ENCODE results near the gene TNMD.

Gene TNMD

GRCh38 chrX:100593581-100593980 lies 8.8 kb downstream of the TNMD start:
- TF ChIP-seq, protein P1, sequence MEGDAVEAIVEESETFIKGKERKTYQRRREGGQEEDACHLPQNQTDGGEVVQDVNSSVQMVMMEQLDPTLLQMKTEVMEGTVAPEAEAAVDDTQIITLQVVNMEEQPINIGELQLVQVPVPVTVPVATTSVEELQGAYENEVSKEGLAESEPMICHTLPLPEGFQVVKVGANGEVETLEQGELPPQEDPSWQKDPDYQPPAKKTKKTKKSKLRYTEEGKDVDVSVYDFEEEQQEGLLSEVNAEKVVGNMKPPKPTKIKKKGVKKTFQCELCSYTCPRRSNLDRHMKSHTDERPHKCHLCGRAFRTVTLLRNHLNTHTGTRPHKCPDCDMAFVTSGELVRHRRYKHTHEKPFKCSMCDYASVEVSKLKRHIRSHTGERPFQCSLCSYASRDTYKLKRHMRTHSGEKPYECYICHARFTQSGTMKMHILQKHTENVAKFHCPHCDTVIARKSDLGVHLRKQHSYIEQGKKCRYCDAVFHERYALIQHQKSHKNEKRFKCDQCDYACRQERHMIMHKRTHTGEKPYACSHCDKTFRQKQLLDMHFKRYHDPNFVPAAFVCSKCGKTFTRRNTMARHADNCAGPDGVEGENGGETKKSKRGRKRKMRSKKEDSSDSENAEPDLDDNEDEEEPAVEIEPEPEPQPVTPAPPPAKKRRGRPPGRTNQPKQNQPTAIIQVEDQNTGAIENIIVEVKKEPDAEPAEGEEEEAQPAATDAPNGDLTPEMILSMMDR (IDR thresholded peaks at IDR 0.05) = no peak
- H3K27me3 ChIP-seq = no peaks in the 10 kb centered on the region

DNA sequence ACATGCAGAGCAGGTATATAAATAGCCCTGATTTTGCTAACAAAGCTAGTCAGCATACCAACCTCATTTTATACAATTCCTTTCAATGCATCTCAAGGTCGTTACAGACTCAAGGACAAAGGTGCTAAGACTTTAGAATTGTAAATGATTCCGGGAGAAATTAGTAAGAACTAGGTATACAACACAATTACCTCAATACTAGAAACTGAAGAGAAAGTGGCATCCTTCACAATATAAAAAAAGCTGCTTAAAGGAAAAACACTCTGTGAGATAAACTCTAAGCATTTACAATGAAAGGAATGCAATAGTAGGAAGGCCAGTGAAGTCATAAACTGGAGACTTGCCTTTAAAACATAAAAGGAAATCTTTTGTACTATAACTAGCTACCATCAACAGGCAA lies 11.9 kb downstream of the TNMD start:
- Histone ChIP-seq H3K4me1 (ENCODE audit: control insufficient read depth in 1 of 2, insufficient read depth in 1 of 2, low read depth in 1 of 2, low read length in 1 of 2) (no peaks in the 10 kb centered on the region), H3K27me3 (no peaks in the 10 kb centered on the region), H3K36me3 (no peaks in the 10 kb centered on the region), H3K9me3 (no peaks in the 10 kb centered on the region), H3K27ac (no peak overlapping the region), H3K4me3 (ENCODE audit: low read depth in 1 of 2, low read length in 1 of 2) (no peak overlapping the region)
- TF ChIP-seq, protein P1 (IDR thresholded peaks at IDR 0.05) = no peak

More at GRCh38 chrX:100593581-100593980, 8.8 kb downstream of the TNMD start:
- H3K4me3 ChIP-seq (ENCODE audit: low read depth in 1 of 2, low read length in 1 of 2) = no peak overlapping the region
- no peaks in the 10 kb centered on the region for H3K9me3 ChIP-seq
- H3K36me3 ChIP-seq = no peaks in the 10 kb centered on the region
- no peak overlapping the region for H3K27ac ChIP-seq
- no peaks in the 10 kb centered on the region for H3K4me1 ChIP-seq (ENCODE audit: control insufficient read depth in 1 of 2, insufficient read depth in 1 of 2, low read depth in 1 of 2, low read length in 1 of 2)

GRCh38 chrX:100599456-100599855 lies 14.7 kb downstream of the TNMD start:
- Histone ChIP-seq H3K27me3 (no peaks in the 10 kb centered on the region), H3K4me1 (ENCODE audit: control insufficient read depth in 1 of 2, insufficient read depth in 1 of 2, low read depth in 1 of 2, low read length in 1 of 2) (no peaks in the 10 kb centered on the region), H3K36me3 (no peaks in the 10 kb centered on the region), H3K4me3 (ENCODE audit: low read depth in 1 of 2, low read length in 1 of 2) (no peak overlapping the region), H3K27ac (no peak overlapping the region), H3K9me3 (no peaks in the 10 kb centered on the region)
- TF ChIP-seq, protein P1 (IDR thresholded peaks at IDR 0.05) = no peak

DNA sequence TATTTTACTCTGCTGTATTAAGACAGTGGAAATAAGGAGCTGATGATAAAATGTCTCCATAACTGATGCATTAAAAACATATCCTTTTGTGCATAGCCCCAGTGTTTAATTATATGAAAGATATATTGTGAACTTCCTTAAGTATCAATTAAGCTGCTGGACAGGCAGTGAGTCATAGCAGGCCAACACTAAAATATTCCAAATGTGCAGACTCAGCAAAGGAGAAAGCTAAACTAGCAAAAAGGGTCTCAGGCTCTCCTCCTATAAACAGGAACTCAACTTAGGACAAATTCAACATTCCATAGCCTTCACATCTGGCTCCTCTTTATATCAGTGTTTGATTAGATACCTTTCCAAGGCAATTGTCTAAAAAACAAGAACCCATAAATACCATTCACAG lies 15.6 kb downstream of the TNMD start:
- H3K4me1 ChIP-seq (ENCODE audit: control insufficient read depth in 1 of 2, insufficient read depth in 1 of 2, low read depth in 1 of 2, low read length in 1 of 2) = no peaks in the 10 kb centered on the region
- H3K27me3 ChIP-seq = peaks cover 1% of the 10 kb centered on the region
- H3K9me3 ChIP-seq = no peaks in the 10 kb centered on the region
- no peak overlapping the region for H3K27ac ChIP-seq
- H3K4me3 ChIP-seq (ENCODE audit: low read depth in 1 of 2, low read length in 1 of 2) = no peak overlapping the region
- TF ChIP-seq, protein P1 (IDR thresholded peaks at IDR 0.05) = no peak
- H3K36me3 ChIP-seq = no peaks in the 10 kb centered on the region

- Histone ChIP-seq H3K27ac (no peak overlapping the region), H3K4me1 (ENCODE audit: control insufficient read depth in 1 of 2, insufficient read depth in 1 of 2, low read depth in 1 of 2, low read length in 1 of 2) (no peaks in the 10 kb centered on the region), H3K36me3 (no peaks in the 10 kb centered on the region), H3K9me3 (no peaks in the 10 kb centered on the region), H3K4me3 (ENCODE audit: low read depth in 1 of 2, low read length in 1 of 2) (no peak overlapping the region), H3K27me3 (peaks cover 5% of the 10 kb centered on the region)
- TF ChIP-seq, protein P1 (IDR thresholded peaks at IDR 0.05) = no peak
These were observed 16.0 kb downstream of the TNMD start for GRCh38 chrX:100600758-100601157.

DNA sequence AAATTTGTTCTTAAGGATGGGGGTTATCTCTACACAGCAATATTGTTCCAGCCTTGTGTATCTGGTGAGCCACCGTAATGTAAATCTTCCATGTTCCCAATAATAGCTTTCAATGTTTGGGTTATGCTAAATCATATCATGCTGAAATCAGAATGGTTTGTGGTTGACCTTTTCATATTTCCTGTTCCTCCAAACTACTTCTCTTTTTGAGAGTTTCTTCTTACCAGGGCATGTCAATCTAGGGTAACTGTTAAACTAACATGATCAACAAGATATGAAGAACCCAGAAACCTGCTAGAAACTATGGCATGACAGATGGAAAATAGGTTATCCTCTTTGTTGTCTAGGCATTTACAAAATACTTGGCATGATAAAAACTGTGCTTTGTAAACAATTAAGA lies 22.0 kb downstream of the TNMD start:
- peaks cover 27% of the 10 kb centered on the region for H3K27me3 ChIP-seq
- no peak overlapping the region for H3K27ac ChIP-seq
- H3K36me3 ChIP-seq = no peaks in the 10 kb centered on the region
- no peak overlapping the region for H3K4me3 ChIP-seq (ENCODE audit: low read depth in 1 of 2, low read length in 1 of 2)
- H3K9me3 ChIP-seq = no peaks in the 10 kb centered on the region
- TF ChIP-seq, protein P1 (IDR thresholded peaks at IDR 0.05) = no peak
- no peaks in the 10 kb centered on the region for H3K4me1 ChIP-seq (ENCODE audit: control insufficient read depth in 1 of 2, insufficient read depth in 1 of 2, low read depth in 1 of 2, low read length in 1 of 2)

All from neutrophil (primary cell).